WTC11 (cell line): ENCODE results near the gene PFN2. TPM values are rescaled to one million over a fixed set of nuclear protein-coding genes. Genes with fewer than 3 reads are reported as not detected.

Source experiments
- ATAC-seq: fragments of 200-7000 bp; cut with Tn5 transposase; 2 replicates; pipeline ENCODE4 v1.10.0; 2021; ENCODE audit warnings: mild to moderate bottlenecking, moderate library complexity
- CTCF ChIA-PET: fragments of 300-600 bp; sonication (Branson Sonifier 250); formaldehyde crosslinking; loops from one replicate; lab custom pipeline; 2021; ENCODE audit warnings: antibody characterized with exemption; lab: Charles Lee
- POLR2A ChIA-PET: fragments of 350-600 bp; sonication (Branson Sonifier 250); formaldehyde crosslinking; loops from one replicate; lab custom pipeline; 2021; ENCODE audit warnings: antibody characterized with exemption; lab: Charles Lee
- DNase-seq: peaks from one replicate; pipeline ENCODE4 v3.0.0; 2021; ENCODE audit warnings: low spot score
- H3K27ac Mint-ChIP-seq: 2 replicates; pipeline ENCODE4 v1.8.0; 2021; ENCODE audit warnings: mixed read lengths
- H3K27me3 Mint-ChIP-seq: 2 replicates; pipeline ENCODE4 v1.8.0; 2021; ENCODE audit warnings: low read depth, mild to moderate bottlenecking, moderate library complexity, mixed read lengths
- H3K36me3 Mint-ChIP-seq: 2 replicates; pipeline ENCODE4 v1.8.0; 2021; ENCODE audit warnings: mixed read lengths
- H3K4me1 Mint-ChIP-seq: 2 replicates; pipeline ENCODE4 v1.8.0; 2022; ENCODE audit warnings: mixed read lengths
- H3K4me3 Mint-ChIP-seq: 2 replicates; pipeline ENCODE4 v1.8.0; 2021; ENCODE audit warnings: mild to moderate bottlenecking, moderate library complexity, mixed read lengths
- H3K9me3 Mint-ChIP-seq: 2 replicates; pipeline ENCODE4 v1.8.0; 2021; ENCODE audit warnings: mixed read lengths
- E2F1 ChIP-seq: sonication (generic); formaldehyde crosslinking; IDR thresholded peaks from 2 replicates; pipeline ENCODE4 v1.8.0; 2022; ENCODE audit warnings: mild to moderate bottlenecking, missing genetic modification reagents
- FOXP1 ChIP-seq: sonication (generic); formaldehyde crosslinking; IDR thresholded peaks from 2 replicates; pipeline ENCODE4 v1.8.0; 2022; ENCODE audit warnings: missing genetic modification reagents, mild to moderate bottlenecking, moderate library complexity, borderline replicate concordance
- JUN ChIP-seq: sonication (generic); formaldehyde crosslinking; IDR thresholded peaks from 2 replicates; pipeline ENCODE4 v1.8.0; 2023; ENCODE audit warnings: mild to moderate bottlenecking, missing genetic modification reagents
- KAT7 ChIP-seq: sonication (generic); formaldehyde crosslinking; IDR thresholded peaks from 2 replicates; pipeline ENCODE4 v1.8.1; 2023; ENCODE audit warnings: missing genetic modification reagents, mild to moderate bottlenecking, borderline replicate concordance
- MYBL2 ChIP-seq: sonication (generic); formaldehyde crosslinking; IDR thresholded peaks from 2 replicates; pipeline ENCODE4 v1.8.1; 2023; ENCODE audit warnings: mild to moderate bottlenecking, moderate library complexity, missing genetic modification reagents
- NFATC4 ChIP-seq: fragments of 250-450 bp; sonication (Bioruptor Pico); IDR thresholded peaks from 2 replicates; pipeline ENCODE4 v1.9.0; 2021; ENCODE audit warnings: mild to moderate bottlenecking
- PREB ChIP-seq: sonication (generic); formaldehyde crosslinking; IDR thresholded peaks from 2 replicates; pipeline ENCODE4 v1.8.1; 2022; ENCODE audit warnings: mild to moderate bottlenecking, missing genetic modification reagents, moderate library complexity, borderline replicate concordance
- SP1 ChIP-seq: sonication (generic); formaldehyde crosslinking; conservative IDR thresholded peaks from 2 replicates; pipeline ENCODE4 v1.8.1; 2022; ENCODE audit warnings: missing genetic modification reagents
- TCF7 ChIP-seq: sonication (generic); formaldehyde crosslinking; IDR thresholded peaks from 2 replicates; pipeline ENCODE4 v1.8.0; 2022; ENCODE audit warnings: mild to moderate bottlenecking, low read depth, missing genetic modification reagents, moderate library complexity
- TEAD4 ChIP-seq: sonication (generic); formaldehyde crosslinking; IDR thresholded peaks from 2 replicates; pipeline ENCODE4 v1.8.0; 2022; ENCODE audit warnings: mild to moderate bottlenecking, missing genetic modification reagents
- ZMAT4 ChIP-seq: fragments of 250-450 bp; sonication (Bioruptor Pico); IDR thresholded peaks from 2 replicates; pipeline ENCODE4 v1.9.0; 2021; ENCODE audit warnings: mild to moderate bottlenecking
- ZNF138 ChIP-seq: sonication (generic); formaldehyde crosslinking; conservative IDR thresholded peaks from 2 replicates; pipeline ENCODE4 v1.8.1; 2022; ENCODE audit warnings: mild to moderate bottlenecking, moderate library complexity, missing genetic modification reagents
- total RNA-seq: library from RNA; stranded (reverse); gene quantifications from 3 replicates; pipeline ENCODE4 v1.2.3, GENCODE V29; 2021
- TF ChIP-seq, protein P1 (sequence below): fragments of 250-450 bp; sonication (Bioruptor Pico); IDR thresholded peaks from 2 replicates; pipeline ENCODE4 v1.8.0; 2021; ENCODE audit warnings: mild to moderate bottlenecking
- TF ChIP-seq, protein P2 (sequence below): sonication (generic); formaldehyde crosslinking; IDR thresholded peaks from 2 replicates; pipeline ENCODE4 v1.8.0; 2022; ENCODE audit warnings: mild to moderate bottlenecking, missing genetic modification reagents
- TF ChIP-seq, protein P3 (sequence below): sonication (generic); formaldehyde crosslinking; conservative IDR thresholded peaks from 2 replicates; pipeline ENCODE4 v1.8.1; 2022; ENCODE audit warnings: mild to moderate bottlenecking, missing genetic modification reagents
- TF ChIP-seq, protein P4 (sequence below): sonication (generic); formaldehyde crosslinking; IDR thresholded peaks from 2 replicates; pipeline ENCODE4 v1.8.1; 2022; ENCODE audit warnings: mild to moderate bottlenecking, moderate library complexity, missing genetic modification reagents
- TF ChIP-seq, protein P5 (sequence below): sonication (generic); formaldehyde crosslinking; IDR thresholded peaks from 2 replicates; pipeline ENCODE4 v1.8.0; 2023; ENCODE audit warnings: missing genetic modification reagents
- TF ChIP-seq, protein P6 (sequence below): sonication (generic); formaldehyde crosslinking; IDR thresholded peaks from 2 replicates; pipeline ENCODE4 v1.8.1; 2022; ENCODE audit warnings: missing genetic modification reagents, borderline replicate concordance

PFN2 gene
- total RNA-seq, 1 experiment from 2014 or later = 158 TPM

DNA sequence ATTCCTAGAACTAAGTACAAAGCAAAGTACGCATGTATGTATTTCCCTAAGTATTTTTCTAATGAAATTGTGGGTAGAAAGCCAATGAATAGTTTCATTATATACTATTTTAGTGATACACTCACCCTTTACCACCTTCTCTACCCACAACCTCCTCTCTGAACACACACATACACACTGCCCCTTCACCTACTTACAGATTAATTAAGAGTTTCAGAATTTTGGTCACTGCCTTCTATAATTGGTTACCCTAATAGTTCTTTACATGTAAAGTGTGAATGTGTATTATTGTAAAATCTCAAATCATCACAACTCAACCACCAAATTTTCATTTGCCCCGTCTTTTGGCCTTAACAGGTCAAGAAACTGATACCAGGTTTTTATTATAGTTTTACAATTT is 7.2 kb downstream of the PFN2 start (continued):
- TF ChIP-seq, protein P1, sequence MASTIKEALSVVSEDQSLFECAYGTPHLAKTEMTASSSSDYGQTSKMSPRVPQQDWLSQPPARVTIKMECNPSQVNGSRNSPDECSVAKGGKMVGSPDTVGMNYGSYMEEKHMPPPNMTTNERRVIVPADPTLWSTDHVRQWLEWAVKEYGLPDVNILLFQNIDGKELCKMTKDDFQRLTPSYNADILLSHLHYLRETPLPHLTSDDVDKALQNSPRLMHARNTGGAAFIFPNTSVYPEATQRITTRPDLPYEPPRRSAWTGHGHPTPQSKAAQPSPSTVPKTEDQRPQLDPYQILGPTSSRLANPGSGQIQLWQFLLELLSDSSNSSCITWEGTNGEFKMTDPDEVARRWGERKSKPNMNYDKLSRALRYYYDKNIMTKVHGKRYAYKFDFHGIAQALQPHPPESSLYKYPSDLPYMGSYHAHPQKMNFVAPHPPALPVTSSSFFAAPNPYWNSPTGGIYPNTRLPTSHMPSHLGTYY (CRISPR knock-in tag) = no peak

DNA sequence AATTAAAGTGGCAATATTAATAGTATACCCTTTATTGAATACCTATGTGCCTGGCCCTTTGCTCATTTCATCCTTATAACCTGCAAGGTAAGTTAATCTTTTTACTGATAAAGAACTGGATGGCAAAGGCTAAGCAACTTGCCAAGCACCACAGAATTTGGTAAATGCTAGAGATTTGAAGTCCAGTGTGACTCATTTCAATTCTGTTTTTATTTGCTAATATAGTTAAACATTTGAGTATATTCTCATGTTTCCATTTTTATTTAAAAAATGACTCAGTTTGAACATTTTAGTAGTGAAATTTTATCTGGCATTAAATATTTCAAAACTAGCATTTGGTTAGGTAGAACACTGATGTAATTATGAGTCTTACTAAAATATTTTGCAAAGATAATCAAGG is 11.3 kb downstream of the PFN2 start:
- TF ChIP-seq, protein P2, sequence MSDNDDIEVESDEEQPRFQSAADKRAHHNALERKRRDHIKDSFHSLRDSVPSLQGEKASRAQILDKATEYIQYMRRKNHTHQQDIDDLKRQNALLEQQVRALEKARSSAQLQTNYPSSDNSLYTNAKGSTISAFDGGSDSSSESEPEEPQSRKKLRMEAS (CRISPR knock-in tag) = no peak
- TF ChIP-seq KAT7 (CRISPR knock-in tag) (no peak), FOXP1 (no peak), PREB (CRISPR knock-in tag) (no peak), NFATC4 (CRISPR knock-in tag) (no peak)
- TF ChIP-seq, protein P3, sequence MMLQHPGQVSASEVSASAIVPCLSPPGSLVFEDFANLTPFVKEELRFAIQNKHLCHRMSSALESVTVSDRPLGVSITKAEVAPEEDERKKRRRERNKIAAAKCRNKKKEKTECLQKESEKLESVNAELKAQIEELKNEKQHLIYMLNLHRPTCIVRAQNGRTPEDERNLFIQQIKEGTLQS (CRISPR knock-in tag) = no peak
- TF ChIP-seq, protein P4, sequence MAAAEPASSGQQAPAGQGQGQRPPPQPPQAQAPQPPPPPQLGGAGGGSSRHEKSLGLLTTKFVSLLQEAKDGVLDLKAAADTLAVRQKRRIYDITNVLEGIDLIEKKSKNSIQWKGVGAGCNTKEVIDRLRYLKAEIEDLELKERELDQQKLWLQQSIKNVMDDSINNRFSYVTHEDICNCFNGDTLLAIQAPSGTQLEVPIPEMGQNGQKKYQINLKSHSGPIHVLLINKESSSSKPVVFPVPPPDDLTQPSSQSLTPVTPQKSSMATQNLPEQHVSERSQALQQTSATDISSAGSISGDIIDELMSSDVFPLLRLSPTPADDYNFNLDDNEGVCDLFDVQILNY = no peak
- TF ChIP-seq, protein P5, sequence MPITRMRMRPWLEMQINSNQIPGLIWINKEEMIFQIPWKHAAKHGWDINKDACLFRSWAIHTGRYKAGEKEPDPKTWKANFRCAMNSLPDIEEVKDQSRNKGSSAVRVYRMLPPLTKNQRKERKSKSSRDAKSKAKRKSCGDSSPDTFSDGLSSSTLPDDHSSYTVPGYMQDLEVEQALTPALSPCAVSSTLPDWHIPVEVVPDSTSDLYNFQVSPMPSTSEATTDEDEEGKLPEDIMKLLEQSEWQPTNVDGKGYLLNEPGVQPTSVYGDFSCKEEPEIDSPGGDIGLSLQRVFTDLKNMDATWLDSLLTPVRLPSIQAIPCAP (CRISPR knock-in tag) = no peak
- CTCF ChIA-PET = interaction anchor here (1.6 kb wide), 1 partner anchor 261 kb away, joined by 4 read pairs; no protein-coding TSS in a partner anchor

DNA sequence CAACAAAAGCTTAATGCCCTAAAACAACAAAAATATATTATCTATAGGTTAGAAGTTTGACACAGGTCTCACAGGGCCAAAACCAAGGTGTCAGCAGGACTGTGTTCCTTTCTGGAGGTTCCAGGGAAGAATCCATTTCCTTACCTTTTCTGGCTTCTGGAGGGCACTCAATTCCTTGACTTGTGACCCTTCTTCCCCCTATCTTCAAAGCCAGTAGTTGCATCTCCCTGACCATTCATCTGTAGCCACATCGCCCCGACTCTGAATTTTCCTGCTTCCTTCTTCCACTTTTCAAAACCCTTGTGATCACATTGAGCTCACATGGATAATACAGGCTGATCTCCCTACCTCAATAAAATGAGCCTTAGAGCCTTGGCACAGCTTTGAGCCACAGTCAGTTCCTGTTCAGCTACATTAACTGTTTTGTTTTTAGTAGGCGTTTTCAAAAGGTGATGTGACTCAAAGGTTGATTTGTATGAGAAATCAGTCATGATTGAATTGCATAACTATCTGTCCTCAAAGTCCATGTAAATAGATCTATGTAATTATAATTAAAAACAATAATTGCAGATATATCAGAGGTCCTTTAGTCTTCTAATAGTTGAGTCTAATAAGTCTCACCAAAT is 12.4 kb downstream of the PFN2 start:
- ATAC-seq = peak; percentile 77
- no peaks in the 10 kb centered on the region for H3K9me3 Mint-ChIP-seq
- POLR2A ChIA-PET = no interaction called here
- no peak overlapping the region for H3K4me3 Mint-ChIP-seq
- peaks cover 24% of the 10 kb centered on the region for H3K4me1 Mint-ChIP-seq
- DNase-seq = no peak
- H3K27me3 Mint-ChIP-seq = no peaks in the 10 kb centered on the region
- no peak for TF ChIP-seq JUN (CRISPR knock-in tag)
- TF ChIP-seq, protein P2 (CRISPR knock-in tag) = no peak
- TF ChIP-seq, protein P6, sequence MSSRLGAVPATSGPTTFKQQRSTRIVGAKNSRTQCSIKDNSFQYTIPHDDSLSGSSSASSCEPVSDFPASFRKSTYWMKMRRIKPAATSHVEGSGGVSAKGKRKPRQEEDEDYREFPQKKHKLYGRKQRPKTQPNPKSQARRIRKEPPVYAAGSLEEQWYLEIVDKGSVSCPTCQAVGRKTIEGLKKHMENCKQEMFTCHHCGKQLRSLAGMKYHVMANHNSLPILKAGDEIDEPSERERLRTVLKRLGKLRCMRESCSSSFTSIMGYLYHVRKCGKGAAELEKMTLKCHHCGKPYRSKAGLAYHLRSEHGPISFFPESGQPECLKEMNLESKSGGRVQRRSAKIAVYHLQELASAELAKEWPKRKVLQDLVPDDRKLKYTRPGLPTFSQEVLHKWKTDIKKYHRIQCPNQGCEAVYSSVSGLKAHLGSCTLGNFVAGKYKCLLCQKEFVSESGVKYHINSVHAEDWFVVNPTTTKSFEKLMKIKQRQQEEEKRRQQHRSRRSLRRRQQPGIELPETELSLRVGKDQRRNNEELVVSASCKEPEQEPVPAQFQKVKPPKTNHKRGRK (CRISPR knock-in tag) = no peak
- TF ChIP-seq E2F1 = no peak
- TF ChIP-seq ZMAT4 (CRISPR knock-in tag) = no peak
- TF ChIP-seq TCF7 (CRISPR knock-in tag) = no peak
- no peak for TF ChIP-seq KAT7 (CRISPR knock-in tag)
- TF ChIP-seq MYBL2 = no peak
- no peak for TF ChIP-seq ZNF138 (CRISPR knock-in tag)
- no peak for TF ChIP-seq TEAD4 (CRISPR knock-in tag)
- no peak for TF ChIP-seq SP1
- H3K36me3 Mint-ChIP-seq = peaks cover 9% of the 10 kb centered on the region
- peak overlapping the region; percentile 68 for H3K27ac Mint-ChIP-seq
- CTCF ChIA-PET = interaction anchor here (0.8 to 3.0 kb wide), 6 partner anchors 9 to 268 kb away, joined by 3 to 10 read pairs (median 4); no protein-coding TSS in a partner anchor

More for the DNA sequence above, 11.3 kb downstream of the PFN2 start:
- no peak for DNase-seq
- POLR2A ChIA-PET = no interaction called here
- no peak overlapping the region for H3K4me3 Mint-ChIP-seq
- peaks cover 20% of the 10 kb centered on the region for H3K4me1 Mint-ChIP-seq
- H3K36me3 Mint-ChIP-seq = peaks cover 16% of the 10 kb centered on the region
- no peaks in the 10 kb centered on the region for H3K9me3 Mint-ChIP-seq
- H3K27me3 Mint-ChIP-seq = no peaks in the 10 kb centered on the region
- no peak overlapping the region for H3K27ac Mint-ChIP-seq
- no peak for ATAC-seq
